Calu3 (cell line): Measurements from ENCODE around the gene ABI1. TPM values are rescaled to one million over a fixed set of nuclear protein-coding genes. Genes with fewer than 3 reads are reported as not detected.

ENCODE experiments used
- BruUV-seq: library from RNA; stranded (reverse); fragments of 400-500 nt; replicated peaks from 2 replicates; lab custom pipeline; 2021; lab: Mats Ljungman, UMichigan
- CTCF ChIA-PET: fragments of 300-600 bp; sonication (Branson Sonifier 250); formaldehyde crosslinking; loops from one replicate; lab custom pipeline; 2022; ENCODE audit warnings: antibody characterized with exemption; lab: Charles Lee
- DNase-seq: peaks from one replicate; pipeline ENCODE4 v3.0.0; 2022
- H3K27ac Mint-ChIP-seq: one replicate; pipeline ENCODE4 v1.8.0; 2022; ENCODE audit warnings: mixed read lengths; ENCODE audit not compliant: unreplicated experiment
- H3K27me3 Mint-ChIP-seq: one replicate; pipeline ENCODE4 v1.8.0; 2022; ENCODE audit warnings: mixed read lengths; ENCODE audit not compliant: unreplicated experiment
- H3K36me3 Mint-ChIP-seq: one replicate; pipeline ENCODE4 v1.8.0; 2022; ENCODE audit warnings: mild to moderate bottlenecking, moderate library complexity, mixed read lengths; ENCODE audit not compliant: insufficient read depth, unreplicated experiment
- H3K4me1 Mint-ChIP-seq: one replicate; pipeline ENCODE4 v1.8.0; 2022; ENCODE audit warnings: mild to moderate bottlenecking, low read depth, mixed read lengths; ENCODE audit not compliant: unreplicated experiment
- H3K4me3 Mint-ChIP-seq: one replicate; pipeline ENCODE4 v1.8.0; 2022; ENCODE audit warnings: mild to moderate bottlenecking, low read depth, moderate library complexity, mixed read lengths; ENCODE audit not compliant: unreplicated experiment
- H3K9me3 Mint-ChIP-seq: one replicate; pipeline ENCODE4 v1.8.0; 2022; ENCODE audit warnings: low read depth, mixed read lengths; ENCODE audit not compliant: unreplicated experiment
- CTCF ChIP-seq: fragments of 200-600 bp; IDR thresholded peaks from one replicate; pipeline ENCODE4 v1.8.0; 2022; ENCODE audit warnings: antibody characterized with exemption; ENCODE audit not compliant: unreplicated experiment
- intact Hi-C: fragments of 100-400 bp; cut with micrococcal nuclease; formaldehyde crosslinking; loops from one replicate; pipeline ENCODE4 v1.10.0; 2022; ENCODE audit not compliant: unreplicated experiment
- total RNA-seq: library from RNA; stranded (reverse); gene quantifications from 2 replicates; pipeline ENCODE4 v1.2.3, GENCODE V29; 2022

ABI1 gene
- total RNA-seq, 1 experiment from 2014 or later = 61.9 TPM

DNA sequence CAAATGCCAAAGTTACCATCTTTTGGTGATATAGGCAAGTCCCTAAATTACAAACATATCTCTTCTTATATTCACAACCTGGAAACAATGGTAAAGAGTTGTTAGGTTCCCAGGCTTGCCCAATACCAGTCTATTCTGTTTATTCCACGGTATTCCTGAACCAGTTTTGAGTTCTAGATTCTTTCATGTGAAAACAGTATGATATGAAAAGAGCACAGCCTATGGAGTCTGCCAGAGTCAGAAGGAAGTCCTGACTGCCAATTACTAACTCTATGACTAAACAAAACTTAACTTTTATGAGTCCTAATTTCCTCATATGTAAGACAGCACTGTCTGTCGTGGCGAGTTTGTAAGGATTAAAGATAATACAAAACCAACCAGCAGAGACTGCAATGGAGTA lies 5.6 kb downstream of the ABI1 start:
- CTCF ChIA-PET = no interaction called here
- BruUV-seq = no TSS peak
- H3K36me3 Mint-ChIP-seq = peaks cover 11% of the 10 kb centered on the region
- no peak for DNase-seq
- no peaks in the 10 kb centered on the region for H3K27me3 Mint-ChIP-seq
- intact Hi-C loops = no loop called here
- no peaks in the 10 kb centered on the region for H3K9me3 Mint-ChIP-seq
- no peak for TF ChIP-seq CTCF
- no peak overlapping the region for H3K4me3 Mint-ChIP-seq
- no peak overlapping the region for H3K27ac Mint-ChIP-seq
- peaks cover 43% of the 10 kb centered on the region for H3K4me1 Mint-ChIP-seq

GRCh38 chr10:26854524-26854923 lies 6.2 kb downstream of the ABI1 start:
- CTCF ChIA-PET = no interaction called here
- DNase-seq = no peak
- Mint-ChIP-seq H3K9me3 (no peaks in the 10 kb centered on the region), H3K27ac (no peak overlapping the region), H3K4me3 (no peak overlapping the region), H3K27me3 (no peaks in the 10 kb centered on the region), H3K4me1 (peaks cover 43% of the 10 kb centered on the region), H3K36me3 (peaks cover 4% of the 10 kb centered on the region)
- intact Hi-C loops = no loop called here
- no peak for TF ChIP-seq CTCF
- no TSS peak for BruUV-seq

DNA sequence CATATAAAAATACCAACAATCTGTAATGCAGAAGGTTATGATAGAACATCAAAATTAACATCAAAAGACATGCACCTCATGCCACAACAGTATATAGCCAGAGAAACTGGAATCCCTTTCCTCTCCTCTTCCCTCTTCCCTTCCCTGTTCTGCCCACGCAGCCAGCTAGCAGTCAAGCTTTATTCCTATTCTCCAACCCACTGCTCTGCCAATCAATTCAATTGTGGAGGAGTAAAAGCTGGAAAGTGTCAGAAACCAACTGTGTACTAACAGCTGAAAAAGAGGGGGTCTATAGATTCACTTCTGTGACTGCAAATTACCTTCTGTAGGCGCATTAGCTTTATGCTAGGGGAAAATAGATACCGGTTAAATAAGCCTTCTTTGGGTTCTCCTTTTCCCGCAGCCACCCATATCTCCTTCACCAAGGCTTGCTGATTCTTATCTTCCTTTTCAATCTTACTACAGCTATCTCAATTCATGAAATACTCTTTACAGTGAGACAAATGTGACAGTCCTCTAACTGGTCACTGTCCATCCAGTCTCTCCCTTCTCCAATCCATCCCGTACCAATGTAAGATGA lies 16.3 kb downstream of the ABI1 start:
- no peak for DNase-seq
- Mint-ChIP-seq H3K27me3 (no peaks in the 10 kb centered on the region), H3K4me1 (peaks cover 25% of the 10 kb centered on the region), H3K4me3 (no peak overlapping the region), H3K27ac (no peak overlapping the region), H3K36me3 (peaks cover 5% of the 10 kb centered on the region), H3K9me3 (no peaks in the 10 kb centered on the region)
- intact Hi-C loops = no loop called here
- BruUV-seq = no TSS peak
- no peak for TF ChIP-seq CTCF
- CTCF ChIA-PET = no interaction called here

DNA sequence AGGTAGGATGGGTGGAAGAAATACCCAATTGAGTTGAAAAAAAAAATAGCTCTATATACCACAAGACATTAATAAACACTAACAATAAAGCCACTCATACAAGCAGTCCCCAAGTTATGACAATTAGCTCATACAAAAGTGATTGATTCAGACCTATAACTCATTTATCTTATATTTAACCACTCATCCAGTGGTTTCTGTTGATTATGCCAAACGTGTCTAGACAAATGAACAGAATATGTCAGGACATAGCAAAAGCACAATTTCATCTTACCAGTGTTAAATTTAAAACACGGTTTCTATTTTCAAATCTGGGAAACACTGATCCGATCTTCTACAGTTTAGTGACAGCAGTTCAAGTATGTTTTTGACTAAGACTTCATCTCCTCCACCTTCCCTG lies 17.0 kb downstream of the ABI1 start:
- no peak overlapping the region for H3K27ac Mint-ChIP-seq
- no peak overlapping the region for H3K4me3 Mint-ChIP-seq
- intact Hi-C loops = no loop called here
- no peak for DNase-seq
- peaks cover 8% of the 10 kb centered on the region for H3K36me3 Mint-ChIP-seq
- TF ChIP-seq CTCF = no peak
- H3K27me3 Mint-ChIP-seq = no peaks in the 10 kb centered on the region
- peaks cover 25% of the 10 kb centered on the region for H3K4me1 Mint-ChIP-seq
- CTCF ChIA-PET = no interaction called here
- BruUV-seq = no TSS peak
- no peaks in the 10 kb centered on the region for H3K9me3 Mint-ChIP-seq
